HG02642 (cell line): ENCODE data around the gene TTC16.
A peak's percentile ranks its signal among the peaks of the same experiment; 100 is the strongest.

Experiments
- ATAC-seq: cut with Tn5 transposase; IDR thresholded peaks from one replicate; pipeline ENCODE4 v1.9.1; 2021; ENCODE audit warnings: mild to moderate bottlenecking; ENCODE audit not compliant: unreplicated experiment, poor library complexity

TTC16 gene

DNA sequence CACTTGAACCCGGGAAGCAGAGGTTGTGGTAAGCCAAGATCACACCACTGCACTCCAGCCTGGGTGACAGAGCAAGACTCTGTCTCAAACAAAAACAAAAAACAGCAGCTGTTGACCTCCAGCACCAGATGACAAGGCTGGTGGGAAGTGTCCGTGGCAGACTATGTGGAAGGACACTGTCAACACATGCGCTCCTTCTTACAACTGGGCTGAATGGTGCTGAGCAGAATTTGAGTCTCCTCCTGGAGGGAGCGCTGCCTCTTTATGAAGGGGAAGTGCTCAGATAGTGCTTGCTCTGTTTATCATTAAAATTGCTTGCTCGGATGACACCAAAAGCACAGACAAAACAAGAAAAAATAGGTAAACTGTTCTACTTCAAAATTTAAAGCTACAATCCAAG lies 18.3 kb upstream of the TTC16 start:
- ATAC-seq: no peak

DNA sequence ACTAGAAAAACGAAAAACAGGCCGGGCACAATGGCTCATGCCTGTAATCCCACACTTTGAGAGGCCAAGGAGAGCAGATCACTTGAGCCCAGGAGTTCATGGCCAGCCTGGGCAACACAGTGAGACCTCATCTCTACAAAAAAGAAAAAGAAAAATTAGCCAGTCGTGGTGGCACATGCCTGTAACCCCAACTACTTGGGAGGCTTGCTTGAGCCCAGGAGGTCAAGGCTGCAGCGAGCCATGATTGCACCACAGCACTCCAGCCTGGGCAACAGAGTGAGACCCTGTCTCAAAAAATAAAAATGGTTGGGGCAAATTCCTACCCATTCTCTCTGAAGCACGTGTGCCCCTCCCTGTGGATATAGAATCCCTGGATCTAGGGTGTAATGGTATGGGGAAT lies 17.5 kb upstream of the TTC16 start:
- no peak for ATAC-seq

DNA sequence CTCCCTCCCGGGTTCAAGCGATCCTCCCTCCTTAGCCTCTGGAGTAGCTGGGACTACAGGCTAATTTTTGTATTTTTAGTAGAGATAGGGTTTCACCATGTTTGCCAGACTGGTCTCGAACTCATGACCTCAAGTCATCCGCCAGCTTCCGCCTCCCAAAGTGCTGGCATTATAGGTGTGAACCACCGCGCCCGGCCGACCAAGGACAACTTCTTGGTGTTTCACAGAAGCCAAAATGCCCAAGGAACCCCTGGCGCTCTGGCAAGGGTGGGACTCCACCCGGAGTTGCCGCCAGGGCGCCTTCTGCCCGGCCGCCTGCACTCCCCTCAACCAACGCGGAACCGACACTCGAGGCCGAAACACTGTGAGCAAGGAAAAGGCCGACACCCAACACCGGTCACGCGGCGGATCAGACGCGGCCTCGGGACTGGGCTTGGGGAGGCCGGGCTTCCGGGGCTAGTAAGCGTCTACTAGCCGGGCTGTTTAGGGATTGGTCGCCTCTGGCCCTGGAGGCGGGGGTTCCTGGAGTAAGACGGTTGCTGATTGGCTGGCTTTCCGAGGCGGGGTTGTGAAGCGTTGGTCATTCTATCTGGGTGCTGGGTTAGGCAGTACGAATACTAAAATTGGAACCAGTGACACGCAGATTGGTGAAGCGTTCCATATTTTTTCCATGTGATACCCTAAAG lies 16.8 kb upstream of the TTC16 start:
- peak; percentile 93 for ATAC-seq

DNA sequence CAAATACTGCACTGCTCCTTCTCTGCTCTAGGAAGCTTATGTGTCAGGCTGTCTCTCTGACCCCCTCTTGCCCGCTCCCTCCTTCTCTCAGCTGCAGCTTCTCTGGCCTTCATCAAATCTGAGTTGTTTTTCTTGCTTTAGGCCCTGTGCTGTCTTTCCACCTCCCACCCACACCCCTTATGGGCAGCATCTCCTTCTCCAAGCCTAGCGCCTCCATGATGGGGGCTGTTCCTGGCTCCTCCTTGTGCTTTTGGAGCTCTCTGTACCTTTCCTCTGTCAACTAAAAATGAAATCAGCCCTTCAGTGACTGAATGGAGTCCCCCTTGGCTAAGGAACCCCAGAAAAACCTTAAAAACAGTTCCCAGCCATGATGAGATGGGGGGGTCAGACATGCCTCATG lies 15.7 kb upstream of the TTC16 start:
- ATAC-seq: no peak

DNA sequence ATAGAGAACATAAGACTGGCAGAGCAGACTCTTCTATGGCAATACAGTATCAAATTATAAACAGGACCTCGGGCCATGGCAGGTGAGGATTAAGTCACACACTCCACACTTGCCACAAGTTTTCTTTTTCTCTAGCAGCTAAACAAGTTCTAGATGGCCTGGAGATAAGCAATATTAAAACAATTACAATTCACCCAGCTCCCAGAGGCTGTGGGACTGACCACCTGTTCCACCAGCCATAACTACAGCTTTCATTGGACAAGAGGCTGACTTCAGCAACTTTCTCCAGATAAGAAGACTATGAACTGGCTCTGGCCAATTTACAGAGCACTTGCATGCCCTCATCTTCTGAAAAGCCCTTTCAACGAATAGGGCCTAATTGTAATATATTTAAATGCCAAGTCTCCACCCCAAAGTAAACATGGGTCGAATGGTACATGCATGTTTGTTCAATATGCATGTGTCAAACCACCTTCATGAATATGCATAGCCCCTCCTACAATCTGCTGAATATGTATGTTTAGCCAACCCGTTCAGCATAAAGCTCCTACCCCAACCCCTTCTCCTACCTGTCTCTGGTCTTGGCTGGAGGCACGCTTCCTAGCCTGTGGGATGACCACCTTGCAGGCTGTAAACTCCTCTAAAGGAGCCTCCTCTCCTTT lies 15.2 kb upstream of the TTC16 start:
- ATAC-seq: no peak

DNA sequence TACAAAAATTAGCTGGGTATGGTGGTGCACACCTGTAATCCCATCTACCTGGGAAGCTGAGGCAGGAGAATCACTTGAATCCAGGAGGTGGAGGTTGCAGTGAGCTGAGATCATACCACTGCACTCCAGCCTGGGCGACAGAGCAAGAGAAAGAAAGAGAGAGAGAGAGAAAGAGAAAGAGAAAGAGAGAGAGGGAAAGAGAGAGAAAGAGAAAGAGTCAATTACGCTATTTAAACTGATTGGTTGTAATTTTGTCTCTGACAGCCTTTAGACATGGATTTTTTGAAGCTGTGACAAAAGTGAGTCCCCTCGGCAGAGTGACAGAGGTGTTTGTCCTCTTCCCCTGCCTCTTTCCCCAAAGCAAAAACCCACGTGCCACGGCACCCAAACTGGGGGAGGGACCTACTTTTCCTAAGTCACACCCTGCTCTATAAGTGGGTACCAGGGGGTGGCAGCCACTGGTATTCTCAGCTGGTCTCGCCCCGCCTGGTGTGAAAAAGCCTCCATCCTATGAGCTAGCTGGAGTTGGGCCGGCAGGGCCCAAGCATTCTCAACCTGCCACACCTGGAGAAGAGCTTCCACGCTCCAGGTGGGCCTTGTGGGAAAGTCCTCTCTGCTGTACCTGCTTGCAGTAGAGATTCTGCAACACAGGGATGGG lies 12.5 kb upstream of the TTC16 start:
- no peak for ATAC-seq

DNA sequence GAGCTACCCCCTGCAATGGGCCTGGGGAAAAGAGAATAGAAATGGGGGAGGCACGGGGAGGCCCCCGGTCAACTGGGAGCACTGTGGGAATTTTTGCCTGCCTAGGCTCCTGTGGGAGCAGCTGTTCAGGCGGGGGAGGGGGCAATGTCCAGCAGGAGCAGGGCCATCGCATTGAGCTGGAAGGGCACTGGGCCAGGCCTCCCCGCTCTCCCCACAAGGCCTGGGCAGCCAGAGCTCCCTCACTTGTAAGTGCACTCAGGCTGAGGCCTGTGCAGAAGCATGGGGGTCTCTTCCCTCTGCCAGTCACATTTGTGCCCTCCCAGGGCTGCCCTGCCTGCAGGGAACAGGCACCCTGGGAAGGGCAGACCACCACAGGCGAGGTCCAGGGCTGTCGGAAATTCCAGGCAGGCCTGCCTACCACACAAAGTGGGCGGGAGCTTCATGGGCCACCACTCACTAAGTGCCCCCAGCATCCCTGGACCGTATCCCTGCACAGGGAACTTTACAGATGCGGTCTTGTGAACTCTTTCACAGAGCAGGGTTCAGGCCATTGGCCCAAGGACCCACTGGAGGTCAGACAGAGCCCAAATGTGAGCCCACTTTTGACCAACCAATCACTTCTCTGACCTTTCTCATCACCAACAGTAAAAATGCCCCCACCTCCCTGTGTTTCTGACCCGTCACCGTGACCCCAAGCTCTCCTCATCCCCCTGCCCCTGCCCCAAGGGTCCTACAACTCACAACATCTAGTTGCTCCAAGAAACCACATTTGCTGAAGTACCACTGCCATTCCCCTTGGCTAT lies 10.1 kb upstream of the TTC16 start:
- ATAC-seq: no peak

DNA sequence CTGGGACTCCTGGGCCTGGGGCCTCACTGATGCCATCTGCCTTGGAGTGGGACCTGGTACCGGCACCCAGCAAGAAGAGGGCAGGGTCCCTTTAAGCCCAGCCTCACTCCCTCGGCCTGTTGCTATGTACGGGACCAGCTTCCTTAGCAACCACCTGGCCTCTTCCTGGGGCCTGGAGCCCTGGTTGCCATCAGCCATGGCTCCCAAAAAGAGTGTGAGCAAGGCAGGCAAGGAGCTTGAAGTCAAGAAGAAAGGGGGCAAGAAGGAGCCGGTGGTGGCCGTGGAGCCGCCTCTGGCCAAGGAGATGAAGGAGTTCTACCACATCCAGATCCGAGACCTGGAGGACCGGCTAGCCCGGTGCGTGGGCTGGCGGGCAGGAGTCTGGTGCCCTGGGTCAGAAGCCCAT lies 9.0 kb upstream of the TTC16 start, which contains the start of gene CFAP157:
Gene CFAP157 (plus strand): TSS at position 153 of the 406 bp plus-strand sequence. CDS start 44 bp downstream, at position 197.
- ATAC-seq: no peak

DNA sequence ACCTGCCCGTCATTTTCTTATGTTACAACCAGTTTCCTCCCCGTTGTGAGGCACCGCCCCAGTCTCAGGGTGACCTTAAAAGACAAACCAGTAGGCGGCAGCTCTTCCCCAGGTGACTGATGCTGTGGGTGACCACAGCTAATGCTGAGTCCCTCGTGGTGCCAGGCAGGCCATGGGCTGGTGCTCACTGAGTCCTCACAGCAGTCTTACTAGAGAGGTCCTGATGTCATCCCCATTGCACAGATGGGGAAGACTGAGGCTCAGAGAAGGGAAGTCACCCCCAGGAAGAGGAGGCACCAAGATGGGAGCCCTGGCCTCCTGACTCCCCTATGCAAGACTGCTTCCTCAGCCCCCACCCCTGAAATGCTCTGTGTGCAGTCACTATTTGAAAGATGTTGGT lies 8.1 kb upstream of the TTC16 start:
- ATAC-seq: no peak

DNA sequence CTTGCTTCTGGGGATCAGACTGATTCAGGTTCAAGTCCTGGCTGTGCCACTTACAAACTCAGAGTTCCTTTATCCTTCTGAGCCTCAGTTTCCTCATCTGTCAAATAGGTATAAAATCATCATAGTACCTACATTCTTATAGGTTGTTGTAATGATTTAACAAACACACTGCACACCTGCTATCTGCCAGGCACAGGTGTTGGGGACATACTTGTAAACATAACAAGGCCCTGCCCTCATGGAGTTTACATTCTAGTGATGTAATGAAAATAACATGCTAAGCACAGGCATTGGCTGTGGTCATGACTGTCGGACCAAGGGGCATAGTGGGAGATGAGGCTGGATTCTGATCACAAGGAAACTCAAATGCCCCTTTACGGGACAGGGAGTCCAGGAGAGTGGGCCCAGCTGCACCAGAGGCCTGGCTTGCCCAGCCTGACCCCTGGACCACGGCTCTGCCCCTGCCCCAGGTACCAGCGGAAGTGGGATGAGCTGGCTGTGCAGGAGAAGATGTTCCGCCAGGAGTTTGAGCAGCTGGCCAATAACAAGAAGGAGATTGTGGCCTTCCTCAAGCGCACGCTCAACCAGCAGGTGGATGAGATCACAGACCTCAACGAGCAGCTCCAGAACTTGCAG lies 6.8 kb upstream of the TTC16 start:
- no peak for ATAC-seq

DNA sequence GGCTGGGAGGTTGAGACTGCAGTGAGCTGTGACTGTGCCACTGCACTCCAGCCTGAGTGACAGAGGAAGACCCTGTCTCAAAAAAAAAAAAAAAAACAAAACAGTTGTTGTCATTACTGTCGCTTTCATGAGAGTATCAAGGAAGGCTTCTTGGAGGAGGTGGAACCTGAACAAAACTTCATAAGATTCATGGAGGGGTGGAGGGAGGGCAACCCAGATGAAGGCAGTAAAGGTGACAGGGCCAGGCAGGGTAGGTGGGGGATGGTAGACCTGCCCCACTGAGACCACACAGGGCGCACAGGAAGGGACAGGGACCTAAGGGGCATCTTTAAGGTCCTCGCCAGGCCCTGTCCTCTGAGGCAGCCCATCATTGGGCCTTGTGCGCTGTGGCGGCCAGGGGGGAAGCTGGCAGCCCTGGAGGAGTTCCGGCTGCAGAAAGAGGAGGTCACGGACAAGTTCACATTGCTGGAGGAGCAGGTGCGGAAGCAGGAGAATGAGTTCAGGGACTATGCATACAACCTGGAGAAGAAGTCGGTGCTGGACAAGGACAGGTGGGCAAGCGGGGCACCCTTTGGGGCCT lies 5.6 kb upstream of the TTC16 start:
- no peak for ATAC-seq

DNA sequence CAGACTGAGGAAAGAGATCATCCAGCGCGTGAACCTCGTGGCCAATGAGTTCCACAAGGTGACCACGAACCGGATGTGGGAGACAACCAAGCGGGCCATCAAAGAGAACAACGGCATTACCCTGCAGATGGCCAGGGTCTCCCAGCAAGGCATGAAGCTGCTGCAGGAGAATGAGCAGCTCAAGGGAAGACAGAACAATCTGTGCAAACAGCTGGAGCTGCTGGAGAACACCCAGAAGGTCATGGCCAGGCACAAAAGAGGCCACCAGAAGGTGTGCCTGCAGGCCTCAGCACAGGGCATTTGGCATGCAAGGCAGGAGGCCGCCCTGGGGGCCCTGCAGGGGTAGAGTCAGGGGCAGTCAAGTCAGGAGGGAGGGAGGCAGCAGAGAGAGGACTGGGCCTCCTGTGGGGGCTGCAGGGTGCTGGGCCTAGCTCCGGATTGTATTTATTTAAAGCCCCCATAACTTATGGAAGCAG lies 4.6 kb upstream of the TTC16 start:
- no peak for ATAC-seq

DNA sequence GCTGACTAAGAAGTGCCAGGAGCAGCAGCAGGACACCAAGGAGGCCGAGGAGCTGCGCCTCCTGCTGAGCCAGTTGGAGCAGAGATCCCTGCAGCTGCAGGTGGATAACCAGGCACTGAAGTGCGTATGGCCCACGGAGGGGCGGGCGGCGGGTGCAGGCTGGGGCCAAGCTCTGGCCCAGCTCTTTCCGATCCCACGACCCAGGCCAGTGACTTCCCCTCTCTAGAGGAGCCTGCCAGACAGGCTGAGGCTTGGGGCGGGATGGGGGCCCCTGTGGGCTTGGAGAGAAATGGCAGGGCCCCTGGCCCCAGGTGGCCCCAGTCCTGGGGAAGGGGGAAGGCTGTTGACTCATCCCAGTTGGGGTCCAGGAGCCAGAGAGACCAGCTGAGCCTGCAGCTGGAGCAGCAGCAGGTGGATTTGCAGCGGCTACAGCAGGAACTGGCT lies 4.0 kb upstream of the TTC16 start:
- no peak for ATAC-seq

DNA sequence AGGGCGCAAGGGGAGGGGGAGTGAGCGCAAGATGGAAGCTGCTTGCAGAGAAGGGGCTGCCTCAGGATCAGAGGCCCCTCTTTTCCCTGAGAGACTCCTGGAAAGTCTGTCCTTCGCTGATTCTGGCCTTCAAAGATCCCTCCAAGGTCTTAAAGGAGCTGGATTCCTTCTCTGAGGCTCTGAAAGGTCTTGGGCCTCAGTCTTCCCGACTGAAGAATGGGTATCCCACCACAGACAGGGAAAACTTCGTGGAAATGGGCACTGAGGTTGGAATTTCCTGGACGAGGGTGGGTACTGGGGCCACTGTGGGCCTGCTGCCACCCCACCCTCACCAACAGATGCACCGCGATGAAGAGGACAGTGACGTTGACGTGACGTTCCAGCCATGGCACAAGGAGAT lies 3.5 kb upstream of the TTC16 start:
- no peak for ATAC-seq

DNA sequence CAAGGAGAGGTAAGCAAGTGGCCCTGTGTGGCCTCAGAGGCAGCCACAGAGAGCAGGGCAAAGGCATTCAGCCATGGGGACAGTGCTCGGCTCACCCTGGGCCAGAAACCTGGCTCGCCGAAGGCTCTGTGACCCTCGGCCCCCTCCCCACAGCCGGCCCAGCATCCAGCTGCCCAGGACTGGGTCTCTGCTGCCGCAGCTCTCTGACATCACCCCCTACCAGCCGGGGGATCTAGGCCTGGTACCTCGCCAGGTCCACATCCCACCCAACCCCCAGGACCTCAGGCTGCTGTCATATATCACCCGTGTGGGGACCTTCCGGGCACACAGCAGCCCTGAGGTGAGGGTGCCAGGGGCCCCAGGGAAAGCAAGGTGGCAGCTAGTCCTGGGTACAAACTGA lies 3.0 kb upstream of the TTC16 start:
- ATAC-seq: no peak

DNA sequence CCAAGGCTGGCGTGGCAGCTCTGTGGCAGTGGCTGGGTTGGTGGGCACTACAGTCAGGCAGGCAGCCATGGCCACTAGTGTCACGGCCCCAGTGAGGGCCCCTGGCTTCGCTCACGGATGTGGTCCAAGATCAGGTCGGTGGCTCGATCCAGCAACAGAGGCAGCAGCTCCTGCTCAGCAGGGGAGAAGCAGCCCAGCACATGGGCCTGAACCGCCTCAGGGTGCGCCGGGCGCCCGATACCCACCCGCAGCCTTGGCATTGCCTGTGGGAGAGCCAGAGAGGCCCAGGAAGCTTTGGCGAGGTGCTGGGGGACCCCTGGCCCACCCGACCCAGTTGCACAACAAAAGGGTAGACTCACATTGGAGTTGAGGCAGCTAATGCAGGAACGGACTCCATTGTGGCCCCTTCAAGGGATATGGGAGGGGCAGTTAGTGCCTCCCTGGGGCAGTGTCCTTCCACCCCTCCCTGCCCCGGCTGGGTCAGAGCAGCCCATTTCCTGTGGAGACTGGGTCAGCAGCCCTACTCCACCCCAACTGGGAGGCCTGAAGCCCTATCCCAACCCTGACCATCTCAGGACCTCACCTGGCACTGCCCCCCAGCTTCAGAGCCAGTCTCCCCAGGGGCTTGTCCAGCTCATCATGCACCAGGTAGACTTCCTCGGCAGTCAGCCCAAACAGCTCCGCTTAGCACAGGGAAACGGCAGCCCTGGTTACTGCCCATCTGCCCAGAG lies 1.7 kb upstream of the TTC16 start:
- no peak for ATAC-seq

DNA sequence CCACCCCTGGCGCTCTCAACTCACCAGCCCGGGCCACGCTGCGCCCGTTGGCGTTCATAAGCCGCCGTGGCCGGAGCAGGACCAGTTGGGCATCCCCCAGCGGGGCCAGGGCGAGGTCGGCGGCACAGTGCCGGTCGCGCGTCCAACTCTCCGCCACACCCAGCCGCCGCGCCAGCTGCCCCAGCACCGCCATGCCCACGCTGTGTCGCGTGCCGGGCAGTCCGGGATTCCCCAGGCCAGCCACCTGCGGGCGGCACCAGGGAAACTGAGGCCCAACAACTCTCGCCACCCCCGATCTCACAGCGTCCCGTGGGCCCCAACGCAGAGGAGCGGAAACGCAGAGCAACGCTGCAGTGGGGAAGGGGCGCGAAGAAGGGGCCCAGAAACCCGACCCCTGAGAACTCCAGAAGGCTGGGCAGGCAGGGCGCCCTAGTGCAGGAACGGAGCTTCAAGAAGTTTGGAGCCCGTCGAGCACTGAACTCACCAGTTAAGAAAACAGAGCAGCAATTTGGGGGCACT lies 869 bp upstream of the TTC16 start:
- ATAC-seq: peak; percentile 4

DNA sequence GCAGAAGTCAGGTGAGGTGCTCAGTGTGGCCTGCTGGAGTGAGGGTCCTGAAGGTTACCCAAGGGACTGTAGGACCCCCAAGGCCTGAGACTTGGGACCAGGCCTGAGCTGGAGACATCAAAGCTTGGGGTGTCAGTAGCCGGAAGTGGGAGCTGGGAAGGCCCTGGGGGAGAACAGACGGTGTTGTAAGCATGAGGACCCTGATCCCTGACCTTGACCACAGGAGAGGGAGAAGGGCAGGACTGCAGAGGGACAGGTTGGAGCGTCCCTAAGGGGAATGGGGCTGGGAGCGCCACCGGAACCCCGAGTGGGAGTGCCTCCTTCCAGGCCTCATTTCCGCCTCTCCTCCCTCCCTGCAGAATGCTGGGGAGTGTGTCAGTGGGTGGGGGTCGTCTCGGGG lies 533 bp downstream of the TTC16 start:
- ATAC-seq: no peak

DNA sequence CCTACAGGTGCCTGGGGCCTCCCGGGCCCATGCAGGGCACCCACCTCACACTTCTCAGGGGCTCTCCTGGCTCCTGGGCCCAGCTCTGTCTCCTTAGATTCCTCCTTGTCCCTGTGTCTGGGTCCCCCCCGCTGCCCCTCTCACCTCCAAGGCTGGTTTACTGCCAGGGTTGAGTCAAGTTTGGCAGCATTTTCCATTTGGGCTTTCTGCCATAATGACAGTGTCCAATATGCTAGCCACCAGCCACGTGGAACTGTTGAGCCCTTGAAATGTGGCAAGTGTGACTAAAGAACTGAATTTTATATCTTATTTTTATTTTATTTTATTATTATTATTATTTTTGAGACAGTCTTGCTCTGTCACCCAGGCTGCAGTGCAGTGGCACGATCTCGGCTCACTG lies 1.9 kb downstream of the TTC16 start:
- ATAC-seq: no peak
